ENCODE results near the gene CTXND1.
"Not testable (repeated sequence)": the region's sequence is repeated elsewhere in the genome, so short reads cannot be mapped to it uniquely, and the experiment has no call there.

Gene CTXND1
- long read RNA-seq, donor 1, full-length matches to known transcripts = 1 of 1 reads
- long read RNA-seq, donor 1, partial matches to known transcripts = 0 of 1 reads
- long read RNA-seq, donor 1, other reads (novel, unspliced or antisense) = 0 of 1 reads
- long read RNA-seq, donor 2, full-length matches to known transcripts = 1 of 1 reads
- long read RNA-seq, donor 2, partial matches to known transcripts = 0 of 1 reads
- long read RNA-seq, donor 2, other reads (novel, unspliced or antisense) = 0 of 1 reads
- long read RNA-seq, donor 3 = 0 reads
- long read RNA-seq, donor 4, full-length matches to known transcripts = 2 of 2 reads
- long read RNA-seq, donor 4, partial matches to known transcripts = 0 of 2 reads
- long read RNA-seq, donor 4, other reads (novel, unspliced or antisense) = 0 of 2 reads
- long read RNA-seq, donor 5 = 0 reads
- long read RNA-seq, donor 6, full-length matches to known transcripts = 2 of 2 reads
- long read RNA-seq, donor 6, partial matches to known transcripts = 0 of 2 reads
- long read RNA-seq, donor 6, other reads (novel, unspliced or antisense) = 0 of 2 reads
- long read RNA-seq, donor 7 = 0 reads
- long read RNA-seq, donor 8, full-length matches to known transcripts = 2 of 2 reads
- long read RNA-seq, donor 8, partial matches to known transcripts = 0 of 2 reads
- long read RNA-seq, donor 8, other reads (novel, unspliced or antisense) = 0 of 2 reads

DNA sequence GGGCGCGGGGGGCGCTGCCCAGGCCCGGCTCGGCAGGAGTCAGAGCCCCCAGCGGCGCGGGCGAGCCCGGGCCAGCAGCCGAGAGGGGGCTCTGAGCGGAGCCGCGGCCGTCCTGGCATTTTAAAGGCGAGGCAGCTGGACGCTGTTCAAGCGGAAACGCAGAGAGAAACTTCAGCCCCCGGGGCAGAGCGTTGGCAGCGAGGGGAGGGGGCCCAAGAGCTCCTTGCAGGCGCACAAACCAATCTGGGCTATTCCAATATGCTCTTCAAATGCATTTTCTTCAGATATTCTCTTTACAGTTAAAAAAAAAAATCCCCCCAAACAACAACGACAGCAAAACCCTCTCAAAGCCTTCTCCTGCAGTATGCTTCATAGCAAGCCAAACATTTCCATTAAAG is at the start of gene CTXND1:
Gene CTXND1 (minus strand): TSS at position 93 of the 398 bp plus-strand sequence. CDS start 50,264 bp downstream, outside the sequence.
- peak; percentile 42 for DNase-seq

DNA sequence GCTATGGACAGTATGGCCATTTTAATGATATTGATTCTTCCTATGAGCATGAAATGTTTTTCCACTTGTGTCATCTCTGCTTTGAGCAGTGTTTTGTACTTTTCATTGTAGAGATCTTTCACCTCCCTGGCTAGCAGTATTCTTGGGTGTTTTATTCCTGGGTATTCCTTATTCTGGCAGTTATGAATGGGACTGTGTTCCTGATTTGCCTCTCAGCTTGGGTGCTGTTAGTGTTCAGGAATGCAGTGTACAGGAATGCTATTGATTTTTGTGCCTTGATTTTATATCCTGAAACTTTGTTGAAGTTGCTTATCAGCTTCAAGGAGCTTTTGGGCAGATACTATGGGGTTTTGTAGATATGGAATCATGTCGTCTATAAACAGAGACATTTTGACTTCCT is 49.5 kb upstream of the CTXND1 start:
- no peak for DNase-seq

GRCh38 chr15:80295777-80296176 is 43.8 kb upstream of the CTXND1 start:
- not testable (repeated sequence) for DNase-seq

DNA sequence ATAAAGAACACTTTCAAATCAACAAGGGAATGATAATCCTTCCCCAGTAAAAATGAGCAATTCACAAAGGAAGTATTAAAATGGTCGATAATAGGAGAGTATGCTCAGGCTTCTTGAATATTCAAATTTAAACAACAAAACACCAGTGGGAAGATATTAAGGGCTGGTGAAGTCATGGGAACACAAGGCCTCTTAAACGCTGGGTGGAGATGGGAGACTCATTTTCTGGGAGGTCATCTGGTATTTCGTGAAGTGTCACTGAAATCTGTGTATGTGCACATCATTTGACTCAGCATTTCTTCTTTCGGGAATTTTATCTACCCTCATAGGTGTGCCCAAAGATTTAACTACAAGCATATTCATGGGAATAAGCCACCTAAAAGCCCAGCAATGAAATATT is 40.1 kb upstream of the CTXND1 start:
- no peak for DNase-seq

DNA sequence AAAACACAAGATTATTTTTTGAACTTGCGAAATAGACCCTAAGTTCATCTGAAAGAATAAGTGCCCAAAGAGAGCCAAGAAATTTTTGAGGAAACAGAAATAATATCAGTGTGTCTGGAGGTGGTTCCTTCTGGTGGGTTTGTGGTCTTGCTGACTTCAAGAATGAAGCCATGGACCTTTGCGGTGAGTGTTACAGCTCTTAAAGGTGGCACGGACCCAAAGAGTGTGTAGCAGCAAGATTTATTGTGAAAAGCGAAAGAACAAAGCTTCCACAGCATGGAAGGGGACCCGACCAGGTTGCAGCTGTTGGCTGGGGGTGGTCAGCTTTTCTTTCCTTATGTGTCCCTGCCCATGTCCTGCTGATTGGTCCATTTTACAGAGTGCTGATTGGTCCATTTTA is 38.9 kb upstream of the CTXND1 start:
- not testable (repeated sequence) for DNase-seq

DNA sequence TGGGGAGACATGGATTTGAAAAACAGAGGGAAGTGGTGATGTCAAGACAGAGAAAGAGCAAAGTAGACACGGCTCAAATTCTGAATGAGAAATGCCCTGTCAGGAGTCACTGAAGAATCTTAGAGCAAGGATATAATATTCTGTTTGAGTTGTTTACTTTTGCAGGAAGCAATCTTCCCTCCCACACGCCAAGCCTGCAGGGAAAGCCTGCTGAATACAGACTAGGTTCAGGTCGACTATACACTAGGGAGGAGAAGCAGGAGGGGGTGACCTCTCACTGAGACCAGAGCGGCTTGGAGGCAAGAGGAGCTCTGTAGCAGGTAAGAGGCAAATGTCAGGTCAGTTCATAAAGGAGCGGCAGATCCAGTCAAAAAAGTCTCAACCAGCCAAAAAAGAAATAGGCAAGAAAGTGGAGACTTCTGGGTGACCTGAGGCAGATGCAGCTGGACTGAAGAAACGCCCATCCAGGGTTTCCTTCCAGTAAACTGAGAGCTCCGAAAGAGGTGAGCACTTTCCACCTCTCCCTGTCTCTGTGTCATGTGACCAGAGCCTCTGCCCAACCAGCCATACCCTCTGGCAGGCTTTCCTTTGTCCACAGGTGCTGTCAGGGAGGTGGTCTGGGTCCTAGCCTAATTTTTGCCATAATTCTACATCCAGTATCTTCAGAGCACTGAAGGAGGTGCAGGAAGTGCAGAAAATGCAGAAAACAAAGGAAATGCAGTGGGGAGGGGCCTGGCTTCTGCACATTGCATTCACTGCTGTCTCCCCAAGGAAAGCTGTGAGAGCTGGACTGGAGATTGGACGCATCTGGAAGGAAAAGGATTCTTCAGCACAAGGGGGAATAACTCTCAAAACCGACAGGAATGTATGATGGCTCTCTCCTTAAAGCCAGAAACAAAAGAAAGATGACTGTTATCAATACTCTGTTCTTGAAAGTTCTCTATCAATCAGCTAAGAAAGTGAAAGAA is 37.8 kb upstream of the CTXND1 start:
- DNase-seq = peak; percentile 22

DNA sequence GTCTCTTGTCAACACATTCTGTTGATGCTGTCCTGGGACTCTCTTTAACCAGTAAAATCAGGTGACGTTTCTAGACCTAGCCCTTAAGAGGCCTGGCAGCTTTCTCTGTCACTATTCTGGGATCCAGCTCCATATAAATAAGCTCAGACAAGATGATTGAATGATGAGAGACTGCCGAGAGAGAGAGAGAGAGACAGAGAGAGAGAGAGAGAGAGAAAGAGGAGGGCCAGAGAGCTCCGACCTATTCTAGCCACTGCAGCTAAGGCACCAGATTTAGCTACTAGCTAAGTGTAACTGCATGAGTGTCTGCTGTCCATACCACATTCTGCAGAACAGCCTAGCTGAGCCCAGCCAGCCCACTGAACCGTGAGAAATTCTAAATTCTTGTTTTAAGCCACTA is 36.1 kb upstream of the CTXND1 start:
- no peak for DNase-seq

DNA sequence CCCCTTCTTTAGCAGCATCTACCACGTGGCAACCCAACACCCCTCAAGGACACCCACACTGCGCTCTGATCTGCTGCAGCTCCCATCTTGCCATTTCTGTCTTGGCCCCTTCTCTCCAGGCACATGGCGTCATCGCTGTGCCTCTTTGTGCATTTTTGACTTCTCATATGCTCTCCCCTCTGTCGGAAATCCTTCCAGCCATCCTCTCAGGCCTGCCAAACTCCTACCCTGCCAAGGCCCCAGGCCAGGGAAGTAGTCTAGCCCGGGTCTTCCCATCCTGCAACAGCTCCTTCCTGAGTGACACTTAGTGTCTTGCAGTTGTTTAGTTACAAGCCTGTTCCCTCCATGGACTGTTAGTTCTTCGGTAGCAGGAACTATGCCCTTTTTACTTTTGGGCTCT is 34.0 kb upstream of the CTXND1 start:
- no peak for DNase-seq

GRCh38 chr15:80285379-80285778 is 33.4 kb upstream of the CTXND1 start:
- no peak for DNase-seq

DNA sequence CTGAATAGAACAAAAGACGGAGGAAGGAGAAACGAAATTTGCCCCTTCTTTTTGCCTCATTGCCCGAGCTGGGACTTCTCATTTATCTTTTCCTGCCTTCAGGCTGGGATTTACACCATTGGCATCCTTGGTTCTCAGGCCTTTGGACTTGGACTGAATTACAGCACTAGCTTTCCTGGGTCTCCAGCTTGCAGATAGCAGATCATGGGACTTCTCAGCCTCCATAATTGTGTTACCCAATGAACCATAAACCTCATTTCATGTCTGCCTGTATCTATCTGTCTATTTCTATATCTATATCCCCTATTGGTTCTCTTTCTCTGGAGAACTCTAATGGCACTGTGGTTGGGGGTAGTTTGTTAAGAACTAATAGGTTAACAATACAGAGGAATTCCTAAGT is 31.5 kb upstream of the CTXND1 start:
- no peak for DNase-seq

- no peak for DNase-seq
Observed at GRCh38 chr15:80277147-80277546, 25.1 kb upstream of the CTXND1 start.

DNA sequence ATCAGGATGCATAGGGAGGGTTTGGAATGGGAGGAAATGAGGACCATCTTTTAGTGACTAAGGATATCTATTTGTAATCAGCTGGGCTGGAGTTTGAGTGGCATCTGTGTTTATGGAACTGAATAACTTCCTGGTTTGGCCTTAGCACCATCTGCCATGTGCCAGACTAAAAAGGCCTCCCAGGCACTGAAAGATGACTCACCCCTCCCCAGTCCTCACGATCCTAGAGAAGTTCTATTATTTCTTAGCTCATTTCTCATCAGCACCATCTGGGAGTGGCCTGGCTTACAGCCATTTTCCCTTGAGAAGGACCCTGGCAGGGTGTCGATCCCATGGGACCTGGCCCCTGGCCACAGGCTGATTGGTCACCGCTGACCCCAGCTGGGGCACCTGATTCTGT is 23.9 kb upstream of the CTXND1 start:
- no peak for DNase-seq

- no peak for DNase-seq
Observed at GRCh38 chr15:80274996-80275395, 23.0 kb upstream of the CTXND1 start.

- DNase-seq = no peak
Observed at GRCh38 chr15:80274554-80274953, 22.5 kb upstream of the CTXND1 start.

GRCh38 chr15:80272987-80273386 is 21.0 kb upstream of the CTXND1 start:
- no peak for DNase-seq

DNA sequence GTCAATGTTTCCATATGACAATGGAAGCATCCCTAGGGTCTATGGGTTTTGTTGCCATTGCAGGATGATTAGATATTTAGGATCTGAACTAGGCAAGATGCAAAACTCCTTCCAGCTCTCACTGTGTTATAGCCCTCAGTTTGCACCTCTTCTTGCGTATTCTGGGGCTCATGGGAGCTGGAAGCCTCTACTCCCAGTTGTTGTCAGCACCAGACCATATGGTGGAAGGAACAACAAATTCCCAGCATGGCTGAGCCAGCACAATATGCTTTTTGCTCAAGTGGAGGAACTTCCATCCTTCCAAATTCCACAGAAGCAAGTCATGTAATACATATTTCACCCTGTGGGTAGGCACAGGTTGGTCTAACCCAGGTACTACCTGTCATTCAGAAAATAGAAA is 18.5 kb upstream of the CTXND1 start:
- no peak for DNase-seq

GRCh38 chr15:80268101-80268500 is 16.1 kb upstream of the CTXND1 start:
- DNase-seq = no peak

GRCh38 chr15:80267658-80268057 is 15.6 kb upstream of the CTXND1 start:
- DNase-seq = no peak

DNA sequence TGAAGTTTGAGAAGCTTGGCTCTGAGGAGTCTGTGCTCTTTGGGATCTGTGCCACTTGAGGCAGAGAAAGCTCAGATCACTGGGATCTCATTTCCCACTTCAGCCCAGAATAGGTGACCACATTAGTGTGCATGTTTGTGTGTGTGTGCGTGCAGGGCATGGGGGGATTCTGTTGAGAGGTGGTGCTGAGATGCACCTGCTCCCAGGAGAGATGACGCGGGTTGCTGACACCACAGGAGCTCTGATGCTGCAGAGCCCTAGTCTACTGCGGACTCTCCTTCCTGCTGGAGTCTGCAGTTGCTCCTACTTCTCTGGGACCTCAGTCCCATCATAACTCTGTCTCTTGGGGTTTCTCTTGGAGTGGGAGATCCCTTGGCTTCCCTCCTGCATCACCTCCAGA is 14.7 kb upstream of the CTXND1 start:
- no peak for DNase-seq

GRCh38 chr15:80266113-80266512 is 14.1 kb upstream of the CTXND1 start:
- no peak for DNase-seq

DNA sequence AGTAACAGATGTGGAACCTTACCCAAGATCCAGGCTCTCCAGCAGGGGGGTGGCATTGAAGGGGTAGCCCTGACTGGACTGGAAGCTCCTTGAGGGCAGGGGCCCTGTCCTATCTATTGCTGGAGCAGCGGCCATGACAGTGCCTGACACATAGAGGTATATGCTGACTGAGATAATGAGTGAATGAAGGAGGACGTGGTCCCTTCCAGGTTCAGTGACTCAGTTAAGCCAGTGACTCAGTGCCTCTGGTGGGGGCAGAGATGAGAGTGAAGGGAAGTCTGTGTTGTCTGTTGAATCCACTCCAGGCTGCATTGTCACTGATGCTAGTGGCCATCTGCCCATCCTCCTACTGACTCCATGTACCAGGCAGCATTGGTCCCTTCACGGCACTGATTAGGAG is 13.0 kb upstream of the CTXND1 start:
- no peak for DNase-seq

GRCh38 chr15:80264031-80264430 is 12.0 kb upstream of the CTXND1 start:
- DNase-seq = no peak

DNA sequence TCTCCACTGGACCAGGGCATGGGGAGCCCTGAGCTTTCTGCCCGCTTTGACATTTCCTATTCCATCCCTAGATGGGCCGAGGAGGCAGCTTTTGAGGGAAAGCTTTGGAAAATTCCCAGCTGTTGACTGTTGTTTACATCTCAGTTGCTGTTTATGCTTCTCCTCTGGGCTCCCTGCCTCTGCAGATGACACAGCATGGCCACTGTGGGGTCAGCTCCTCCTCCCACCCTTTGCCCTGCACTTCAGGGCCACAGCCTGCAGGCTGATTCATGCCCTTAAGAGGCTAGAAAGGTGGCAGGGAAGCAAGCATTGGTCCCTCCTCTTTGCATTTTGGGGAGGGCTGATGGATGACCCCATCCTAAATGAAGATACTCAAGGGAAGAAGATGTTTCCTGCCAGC is 8.5 kb upstream of the CTXND1 start:
- no peak for DNase-seq

Data from right kidney (tissue), 9 donors.